Islet of Langerhans (tissue), 1 donor: ENCODE data around the gene SPO11.

Source experiments
- FAIRE-seq: peaks from one replicate; lab custom pipeline; 2011; peaks lifted over from hg19 to GRCh38; lab: Jason Lieb, UNC

The SPO11 gene

DNA sequence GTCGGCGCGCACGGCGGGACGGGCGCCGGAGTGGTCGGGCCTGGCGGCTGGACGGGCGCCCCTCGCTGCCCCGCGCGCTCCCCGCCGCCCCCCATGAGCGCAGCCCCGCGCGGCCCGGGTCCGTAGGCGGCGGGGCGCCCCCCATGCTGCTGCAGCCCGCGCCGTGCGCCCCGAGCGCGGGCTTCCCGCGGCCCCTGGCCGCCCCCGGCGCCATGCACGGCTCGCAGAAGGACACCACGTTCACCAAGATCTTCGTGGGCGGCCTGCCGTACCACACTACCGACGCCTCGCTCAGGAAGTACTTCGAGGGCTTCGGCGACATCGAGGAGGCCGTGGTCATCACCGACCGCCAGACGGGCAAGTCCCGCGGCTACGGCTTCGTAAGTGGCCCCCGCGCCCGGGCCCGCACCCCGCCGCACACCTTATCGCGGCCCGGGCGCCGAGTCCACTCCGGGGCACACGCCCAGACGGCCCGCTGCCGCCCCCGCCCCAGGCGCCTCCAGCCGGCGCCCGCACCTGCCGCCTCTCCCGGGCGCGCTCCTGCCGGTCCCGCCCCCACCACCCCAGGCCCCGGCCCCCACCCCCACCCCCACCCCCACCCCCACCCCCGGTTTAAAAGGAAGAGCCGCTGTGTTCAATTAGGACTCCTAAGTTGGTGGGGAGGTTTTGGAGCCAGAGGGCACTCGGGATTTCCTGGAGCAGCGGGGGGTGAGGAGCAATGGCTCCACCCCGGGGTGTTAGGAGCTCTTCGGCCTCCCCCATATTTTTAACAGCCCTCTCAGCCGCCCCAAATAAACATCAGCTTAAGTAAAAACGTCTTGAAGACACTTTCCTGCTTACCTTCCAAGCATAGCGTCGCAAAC, 62.1 kb downstream of the SPO11 start:
- FAIRE-seq, result no peak

GRCh38 chr20:57392512-57393271, 63.1 kb downstream of the SPO11 start:
- FAIRE-seq, result no peak
